Endothelial cell of umbilical vein (primary cell): ENCODE data around the gene ANKK1. TPM values are rescaled to one million over a fixed set of nuclear protein-coding genes. Genes with fewer than 3 reads are reported as not detected.

Source experiments
- BruUV-seq: library from RNA; stranded (reverse); fragments of 400-500 nt; replicated peaks from 2 replicates; lab custom pipeline; 2021; lab: Mats Ljungman, UMichigan
- CTCF ChIA-PET: fragments of 300-600, 350-600 bp; sonication (Branson Sonifier 250); formaldehyde crosslinking; loops from one replicate; lab custom pipeline; 2021; ENCODE audit warnings: antibody characterized with exemption, inconsistent platforms; lab: Charles Lee
- POLR2A ChIA-PET: fragments of 300-600, 350-600 bp; sonication (Branson Sonifier 250); formaldehyde crosslinking; loops from one replicate; lab custom pipeline; 2021; ENCODE audit warnings: antibody characterized with exemption, inconsistent platforms; lab: Charles Lee
- DNase-seq: peaks from one replicate; pipeline ENCODE4 v3.0.0-alpha.2; 2011; ENCODE audit warnings: low read depth, low spot score
- FAIRE-seq: peaks from 2 replicates; lab custom pipeline; 2011; peaks lifted over from hg19 to GRCh38; lab: Jason Lieb, UNC
- H2AFZ ChIP-seq: 2 replicates; pipeline ENCODE4 v1.6.0; 2012; ENCODE audit warnings: low read depth, low read length, control low read depth, inconsistent platforms
- H3K27ac ChIP-seq: 2 replicates; pipeline ENCODE4 v1.5.1; 2011; ENCODE audit warnings: low read depth, mild to moderate bottlenecking, control low read depth, low read length, moderate library complexity; ENCODE audit not compliant: insufficient read depth
- H3K27me3 ChIP-seq, 2 experiments: 2 replicates each; pipeline versions ENCODE4 v1.6.0 to v1.6.1; 2011; ENCODE audit warnings: low read length in 2 of 2, mixed read lengths in 1 of 2; ENCODE audit not compliant: control insufficient read depth in 2 of 2, insufficient read depth in 2 of 2
- H3K36me3 ChIP-seq, 2 experiments: 2 replicates in 1 of 2; 3 replicates in 1 of 2; pipeline ENCODE4 v1.5.1; 2011; ENCODE audit warnings: low read length in 2 of 2, mild to moderate bottlenecking in 1 of 2, moderate library complexity in 1 of 2; ENCODE audit not compliant: control insufficient read depth in 2 of 2, insufficient read depth in 2 of 2; ENCODE audit errors: extremely low read depth in 1 of 2
- H3K4me1 ChIP-seq: 3 replicates; pipeline ENCODE4 v1.5.1; 2011; ENCODE audit warnings: mild to moderate bottlenecking, low read length; ENCODE audit not compliant: control insufficient read depth, insufficient read depth; ENCODE audit errors: extremely low read depth
- H3K4me2 ChIP-seq: 2 replicates; pipeline ENCODE4 v1.6.1; 2011; ENCODE audit warnings: low read length, control low read depth, mixed read lengths; ENCODE audit not compliant: insufficient read depth
- H3K4me3 ChIP-seq, 3 experiments: fragments of 200-600 bp in 1 of 3; sonication (generic), shearing (Covaris generic) in 1 of 3; replicated peaks in 1 of 3; 2 replicates each; pipeline ENCODE4 v1.5.1; 2011 to 2016; ENCODE audit warnings: control low read depth in 3 of 3, low read length in 3 of 3, mild to moderate bottlenecking in 2 of 3, inconsistent platforms in 1 of 3, low read depth in 1 of 3, moderate library complexity in 1 of 3; ENCODE audit not compliant: insufficient read depth in 1 of 3
- H3K79me2 ChIP-seq: 2 replicates; pipeline ENCODE4 v1.6.0; 2012; ENCODE audit warnings: low read length, inconsistent platforms; ENCODE audit not compliant: control insufficient read depth, insufficient read depth
- H3K9ac ChIP-seq: replicated peaks from 2 replicates; pipeline ENCODE3; 2011; ENCODE audit warnings: low read length, control low read depth; ENCODE audit not compliant: insufficient read depth; ENCODE audit errors: extremely low read depth
- H3K9me1 ChIP-seq: replicated peaks from 3 replicates; pipeline ENCODE4 v1.6.0; 2011; ENCODE audit warnings: mild to moderate bottlenecking, low read length; ENCODE audit not compliant: control insufficient read depth, insufficient read depth; ENCODE audit errors: extremely low read depth
- H3K9me3 ChIP-seq: replicated peaks from 2 replicates; pipeline ENCODE4 v1.5.1; 2012; ENCODE audit warnings: low read length, inconsistent platforms; ENCODE audit not compliant: control insufficient read depth, insufficient read depth
- H4K20me1 ChIP-seq: replicated peaks from 2 replicates; pipeline ENCODE3; 2011; ENCODE audit warnings: mild to moderate bottlenecking, low read length; ENCODE audit not compliant: control insufficient read depth, insufficient read depth; ENCODE audit errors: extremely low read depth
- CTCF ChIP-seq, 2 donors: IDR thresholded peaks; 1 replicate in 1 of 2; 2 replicates in 1 of 2; pipeline ENCODE4 v1.5.1; 2011; ENCODE audit warnings: low read length in 2 of 2, mild to moderate bottlenecking in 2 of 2, moderate library complexity in 2 of 2, control low read depth in 1 of 2, inconsistent platforms in 1 of 2, low read depth in 1 of 2; ENCODE audit not compliant: insufficient read depth in 1 of 2; ENCODE audit errors: extremely low read depth in 1 of 2
- EZH2 ChIP-seq: IDR thresholded peaks from 2 replicates; pipeline ENCODE4 v1.6.1; 2012; ENCODE audit warnings: borderline replicate concordance, low read depth, mild to moderate bottlenecking, moderate library complexity, low read length, inconsistent platforms; ENCODE audit not compliant: severe bottlenecking
- FOS ChIP-seq: IDR thresholded peaks from 2 replicates; pipeline ENCODE4 v1.6.1; 2011; ENCODE audit warnings: mild to moderate bottlenecking, low read length, moderate library complexity, borderline replicate concordance; ENCODE audit not compliant: insufficient read depth
- GATA2 ChIP-seq: IDR thresholded peaks from 2 replicates; pipeline ENCODE4 v1.7.0; 2011; ENCODE audit warnings: low read depth, mild to moderate bottlenecking, moderate library complexity, mixed read lengths, low read length; ENCODE audit not compliant: insufficient read length, insufficient read depth
- JUN ChIP-seq: IDR thresholded peaks from 2 replicates; pipeline ENCODE4 v1.6.1; 2011; ENCODE audit warnings: borderline replicate concordance, low read depth; ENCODE audit not compliant: insufficient read length, insufficient read depth
- MAX ChIP-seq: IDR thresholded peaks from 2 replicates; pipeline ENCODE4 v1.6.1; 2011; ENCODE audit not compliant: insufficient read depth, insufficient read length
- MYC ChIP-seq: IDR thresholded peaks from one replicate; pipeline ENCODE4 v1.6.1; 2011; ENCODE audit warnings: mild to moderate bottlenecking, low read depth, low read length
- POLR2A ChIP-seq: IDR thresholded peaks from 2 replicates; pipeline ENCODE4 v1.6.1; 2012; ENCODE audit warnings: low read depth, mild to moderate bottlenecking, control low read depth, low read length
- POLR2AphosphoS5 ChIP-seq: IDR thresholded peaks from 2 replicates; pipeline ENCODE4 v1.6.1; 2012; ENCODE audit warnings: low read depth, mild to moderate bottlenecking, control low read depth, low read length, moderate library complexity; ENCODE audit not compliant: insufficient read depth
- dilution Hi-C: fragments of 300-500 bp; cut with MboI; formaldehyde crosslinking; loops from one replicate; pipeline ENCODE4 v1.15.0; 2019; ENCODE audit warnings: low sequenced_read_pairs; ENCODE audit not compliant: extremely low pct_ligation_motif_present
- intact Hi-C: fragments of 100-400 bp; cut with micrococcal nuclease; formaldehyde crosslinking; loops from one replicate; pipeline ENCODE4 v1.10.0; 2022
- polyA plus RNA-seq, 4 experiments: library from polyadenylated mRNA; depleted of rRNA in 3 of 4; stranded (reverse) in 3 of 4; unstranded in 1 of 4; fragments of >200 nt; gene quantifications; 2 replicates each; pipeline versions ENCODE4 v1.2.1 to v1.2.3, GENCODE V29; 2011 to 2012; ENCODE audit warnings: missing spikeins in 1 of 4
- total RNA-seq: library from RNA; stranded (reverse); gene quantifications from 2 replicates; pipeline ENCODE4 v1.2.3, GENCODE V29; 2021

Gene ANKK1
- total and polyA plus RNA-seq, 2 donors (not counting 3 experiments of a cell fraction or from before 2014, with no cell fraction given), result not detected

GRCh38 chr11:113373981-113374560 is 13.5 kb upstream of the ANKK1 start:
- DNase-seq, result no peak
- no peaks in the 10 kb centered on the region for H4K20me1 ChIP-seq
- no peak for TF ChIP-seq POLR2A
- ChIA-PET POLR2A (no interaction called here), CTCF (no interaction called here)
- no peaks in the 10 kb centered on the region for H3K79me2 ChIP-seq
- no TSS peak for BruUV-seq
- no peak overlapping the region for H2AFZ ChIP-seq
- no peaks in the 10 kb centered on the region for H3K9me3 ChIP-seq
- H3K4me1 ChIP-seq, result no peaks in the 10 kb centered on the region
- no peaks in the 10 kb centered on the region for H3K9me1 ChIP-seq
- intact Hi-C loops (loop anchor here (5.0 kb wide), 1 partner anchor 158 kb away; no protein-coding TSS in a partner anchor), dilution Hi-C loops (no loop called here)
- no peak overlapping the region for H3K4me2 ChIP-seq
- H3K9ac ChIP-seq, result no peak overlapping the region
- FAIRE-seq, result no peak
- no peaks in the 10 kb centered on the region for H3K36me3 ChIP-seq
- H3K4me3 ChIP-seq, result no peak overlapping the region
- no peak overlapping the region for H3K27ac ChIP-seq
- H3K27me3 ChIP-seq, result peaks cover 0 to 3% of the 10 kb centered on the region in 2 experiments

- POLR2A ChIA-PET, result no interaction called here
- BruUV-seq, result no TSS peak
- H3K4me2 ChIP-seq, result no peak overlapping the region
- H3K9me3 ChIP-seq, result no peaks in the 10 kb centered on the region
- no peaks in the 10 kb centered on the region for H3K4me1 ChIP-seq
- intact Hi-C loops (no loop called here), dilution Hi-C loops (no loop called here)
- peaks cover 0 to 3% of the 10 kb centered on the region in 2 experiments for H3K27me3 ChIP-seq
- H3K36me3 ChIP-seq, result no peaks in the 10 kb centered on the region
- H3K9me1 ChIP-seq, result no peaks in the 10 kb centered on the region
- H2AFZ ChIP-seq, result no peak overlapping the region
- no peak overlapping the region for H3K27ac ChIP-seq
- H3K79me2 ChIP-seq, result no peaks in the 10 kb centered on the region
- H4K20me1 ChIP-seq, result no peaks in the 10 kb centered on the region
- no peak for TF ChIP-seq POLR2A
- TF ChIP-seq CTCF (IDR thresholded peaks at IDR 0.05; ENCODE audit: extremely low read depth in 1 of 2, insufficient read depth in 1 of 2, low read depth in 1 of 2, low read length in 2 of 2), result no peak
- TF ChIP-seq FOS, result no peak
- TF ChIP-seq GATA2, result no peak
- no peak for TF ChIP-seq POLR2AphosphoS5
- TF ChIP-seq JUN, result no peak
- no peak for TF ChIP-seq MYC
- no peak for TF ChIP-seq MAX
- no peak for TF ChIP-seq EZH2
- H3K4me3 ChIP-seq, result no peak overlapping the region
- DNase-seq (no peak), FAIRE-seq (no peak)
- no peak overlapping the region for H3K9ac ChIP-seq
- CTCF ChIA-PET, result no interaction called here
Observed at GRCh38 chr11:113375402-113375801, 12.2 kb upstream of the ANKK1 start.
